Testis (tissue), 2 donors: Measurements from ENCODE around the gene ADSL.

Experiments
- POLR2A ChIP-seq: fragments of 450-650 bp; IDR thresholded peaks from one replicate; pipeline ENCODE4 v1.6.1; 2017; ENCODE audit warnings: antibody characterized with exemption, mild to moderate bottlenecking, moderate library complexity
- TF ChIP-seq, protein P1 (sequence below), 3 experiments: fragments of 450-650 bp in 2 of 3; fragments of 200-600 bp in 1 of 3; sonication (generic) in 1 of 3; IDR thresholded peaks; one replicate each; pipeline ENCODE4 v1.5.1; 2016 to 2019; ENCODE audit warnings: antibody characterized with exemption in 3 of 3, mild to moderate bottlenecking in 2 of 3, moderate library complexity in 1 of 3

DNA sequence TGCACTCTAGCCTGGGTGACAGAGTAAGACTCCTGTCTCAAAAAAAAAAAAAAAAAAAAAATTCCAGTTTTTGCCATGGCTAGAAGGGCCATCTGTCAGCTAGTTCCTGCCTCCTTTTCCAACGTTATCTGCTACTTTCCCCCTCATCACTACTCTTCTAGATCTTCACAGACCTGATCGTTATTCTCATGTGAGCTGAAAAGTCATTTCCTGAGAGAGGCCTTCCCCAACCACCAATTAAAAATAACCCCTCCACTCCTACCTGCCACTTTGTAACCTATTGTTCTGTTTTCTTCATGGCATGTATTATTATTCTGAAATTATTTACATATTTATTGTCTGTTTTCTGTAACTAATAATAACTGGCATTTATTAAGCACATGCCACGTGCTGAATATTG is 48.3 kb downstream of the ADSL start:
- TF ChIP-seq POLR2A = no peak
- TF ChIP-seq, protein P1, sequence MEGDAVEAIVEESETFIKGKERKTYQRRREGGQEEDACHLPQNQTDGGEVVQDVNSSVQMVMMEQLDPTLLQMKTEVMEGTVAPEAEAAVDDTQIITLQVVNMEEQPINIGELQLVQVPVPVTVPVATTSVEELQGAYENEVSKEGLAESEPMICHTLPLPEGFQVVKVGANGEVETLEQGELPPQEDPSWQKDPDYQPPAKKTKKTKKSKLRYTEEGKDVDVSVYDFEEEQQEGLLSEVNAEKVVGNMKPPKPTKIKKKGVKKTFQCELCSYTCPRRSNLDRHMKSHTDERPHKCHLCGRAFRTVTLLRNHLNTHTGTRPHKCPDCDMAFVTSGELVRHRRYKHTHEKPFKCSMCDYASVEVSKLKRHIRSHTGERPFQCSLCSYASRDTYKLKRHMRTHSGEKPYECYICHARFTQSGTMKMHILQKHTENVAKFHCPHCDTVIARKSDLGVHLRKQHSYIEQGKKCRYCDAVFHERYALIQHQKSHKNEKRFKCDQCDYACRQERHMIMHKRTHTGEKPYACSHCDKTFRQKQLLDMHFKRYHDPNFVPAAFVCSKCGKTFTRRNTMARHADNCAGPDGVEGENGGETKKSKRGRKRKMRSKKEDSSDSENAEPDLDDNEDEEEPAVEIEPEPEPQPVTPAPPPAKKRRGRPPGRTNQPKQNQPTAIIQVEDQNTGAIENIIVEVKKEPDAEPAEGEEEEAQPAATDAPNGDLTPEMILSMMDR (IDR thresholded peaks at IDR 0.05) = no peak
